Measurements from ENCODE around the gene CACNB4. TPM values are rescaled to one million over a fixed set of nuclear protein-coding genes. Genes with fewer than 3 reads are reported as not detected.

CACNB4 gene
- total RNA-seq, 1 donor from 2014 or later, result 3.4 TPM

- no peak overlapping the region for H3K4me3 Mint-ChIP-seq (ENCODE audit: unreplicated experiment)
- peaks cover 12% of the 10 kb centered on the region for H3K27me3 Mint-ChIP-seq (ENCODE audit: unreplicated experiment)
- no peaks in the 10 kb centered on the region for H3K36me3 Mint-ChIP-seq (ENCODE audit: unreplicated experiment)
- H3K4me1 Mint-ChIP-seq (ENCODE audit: unreplicated experiment), result peaks cover 21% of the 10 kb centered on the region
- no peak for TF ChIP-seq CTCF (IDR thresholded peaks at IDR 0.05)
- no peak overlapping the region for H3K27ac Mint-ChIP-seq (ENCODE audit: unreplicated experiment)
- H3K9me3 Mint-ChIP-seq (ENCODE audit: unreplicated experiment), result no peaks in the 10 kb centered on the region
- DNase-seq (ENCODE audit: extremely low spot score, unreplicated experiment), result no peak
These were observed 196.0 kb downstream of the CACNB4 start for GRCh38 chr2:151902829-151903228.

- DNase-seq (ENCODE audit: extremely low spot score, unreplicated experiment), result no peak
- H3K4me3 Mint-ChIP-seq (ENCODE audit: unreplicated experiment), result no peak overlapping the region
- no peak for TF ChIP-seq CTCF (IDR thresholded peaks at IDR 0.05)
- no peaks in the 10 kb centered on the region for H3K9me3 Mint-ChIP-seq (ENCODE audit: unreplicated experiment)
- no peak overlapping the region for H3K27ac Mint-ChIP-seq (ENCODE audit: unreplicated experiment)
- H3K27me3 Mint-ChIP-seq (ENCODE audit: unreplicated experiment), result peaks cover 12% of the 10 kb centered on the region
- H3K36me3 Mint-ChIP-seq (ENCODE audit: unreplicated experiment), result no peaks in the 10 kb centered on the region
- H3K4me1 Mint-ChIP-seq (ENCODE audit: unreplicated experiment), result peaks cover 3% of the 10 kb centered on the region
These were observed 198.5 kb downstream of the CACNB4 start for GRCh38 chr2:151900331-151900730.

GRCh38 chr2:151899156-151899555 lies 199.7 kb downstream of the CACNB4 start:
- TF ChIP-seq CTCF (IDR thresholded peaks at IDR 0.05), result no peak
- Mint-ChIP-seq H3K9me3 (ENCODE audit: unreplicated experiment) (peaks cover 4% of the 10 kb centered on the region), H3K27me3 (ENCODE audit: unreplicated experiment) (peaks cover 12% of the 10 kb centered on the region), H3K36me3 (ENCODE audit: unreplicated experiment) (no peaks in the 10 kb centered on the region), H3K4me3 (ENCODE audit: unreplicated experiment) (no peak overlapping the region), H3K4me1 (ENCODE audit: unreplicated experiment) (no peaks in the 10 kb centered on the region), H3K27ac (ENCODE audit: unreplicated experiment) (no peak overlapping the region)
- no peak for DNase-seq (ENCODE audit: extremely low spot score, unreplicated experiment)

GRCh38 chr2:151891566-151892194 lies 207.2 kb downstream of the CACNB4 start:
- no peak overlapping the region for H3K27ac Mint-ChIP-seq (ENCODE audit: unreplicated experiment)

GRCh38 chr2:151887164-151887563 lies 211.7 kb downstream of the CACNB4 start:
- DNase-seq (ENCODE audit: extremely low spot score, unreplicated experiment), result no peak

More at GRCh38 chr2:151891566-151892194, 207.2 kb downstream of the CACNB4 start:
- peaks cover 6% of the 10 kb centered on the region for H3K9me3 Mint-ChIP-seq (ENCODE audit: unreplicated experiment)
- H3K4me3 Mint-ChIP-seq (ENCODE audit: unreplicated experiment), result no peak overlapping the region
- TF ChIP-seq CTCF (IDR thresholded peaks at IDR 0.05), result no peak
- DNase-seq (ENCODE audit: extremely low spot score, unreplicated experiment), result no peak
- H3K36me3 Mint-ChIP-seq (ENCODE audit: unreplicated experiment), result no peaks in the 10 kb centered on the region
- peaks cover 9% of the 10 kb centered on the region for H3K27me3 Mint-ChIP-seq (ENCODE audit: unreplicated experiment)
- H3K4me1 Mint-ChIP-seq (ENCODE audit: unreplicated experiment), result peaks cover 6% of the 10 kb centered on the region

More at GRCh38 chr2:151887164-151887563, 211.7 kb downstream of the CACNB4 start:
- peaks cover 8% of the 10 kb centered on the region for H3K4me1 Mint-ChIP-seq (ENCODE audit: unreplicated experiment)
- peaks cover 3% of the 10 kb centered on the region for H3K27me3 Mint-ChIP-seq (ENCODE audit: unreplicated experiment)
- no peak overlapping the region for H3K4me3 Mint-ChIP-seq (ENCODE audit: unreplicated experiment)
- no peak for TF ChIP-seq CTCF (IDR thresholded peaks at IDR 0.05)
- H3K9me3 Mint-ChIP-seq (ENCODE audit: unreplicated experiment), result no peaks in the 10 kb centered on the region
- no peaks in the 10 kb centered on the region for H3K36me3 Mint-ChIP-seq (ENCODE audit: unreplicated experiment)
- H3K27ac Mint-ChIP-seq (ENCODE audit: unreplicated experiment), result no peak overlapping the region

Measured in osteocyte (in vitro differentiated cells).